ENCODE data around the gene MAPK10.

DNA sequence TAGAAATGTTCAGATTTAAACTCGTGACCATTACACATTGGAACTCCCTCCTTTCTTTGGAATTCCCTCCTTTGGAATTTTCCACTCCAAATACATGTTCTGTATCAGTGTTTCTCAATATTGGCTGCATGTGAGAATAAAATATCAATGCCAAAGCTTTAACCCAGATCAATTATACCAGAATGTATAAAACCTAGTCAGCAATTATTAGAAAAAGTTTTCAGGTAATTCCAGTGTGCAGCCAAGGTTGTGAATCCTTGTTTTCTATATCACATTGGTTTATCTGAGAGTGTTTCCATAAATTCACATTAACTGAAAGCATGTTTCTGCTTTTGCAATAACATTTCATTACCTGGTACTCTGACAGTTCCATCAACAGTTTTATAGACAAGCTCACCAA is 394.3 kb downstream of the MAPK10 start:
- TF ChIP-seq MYC (IDR thresholded peaks at IDR 0.05; ENCODE audit: low read depth, low read length) (no peak), POLR2A (IDR thresholded peaks at IDR 0.05; ENCODE audit: extremely low read depth, insufficient read length) (no peak)
- TF ChIP-seq, protein P1, sequence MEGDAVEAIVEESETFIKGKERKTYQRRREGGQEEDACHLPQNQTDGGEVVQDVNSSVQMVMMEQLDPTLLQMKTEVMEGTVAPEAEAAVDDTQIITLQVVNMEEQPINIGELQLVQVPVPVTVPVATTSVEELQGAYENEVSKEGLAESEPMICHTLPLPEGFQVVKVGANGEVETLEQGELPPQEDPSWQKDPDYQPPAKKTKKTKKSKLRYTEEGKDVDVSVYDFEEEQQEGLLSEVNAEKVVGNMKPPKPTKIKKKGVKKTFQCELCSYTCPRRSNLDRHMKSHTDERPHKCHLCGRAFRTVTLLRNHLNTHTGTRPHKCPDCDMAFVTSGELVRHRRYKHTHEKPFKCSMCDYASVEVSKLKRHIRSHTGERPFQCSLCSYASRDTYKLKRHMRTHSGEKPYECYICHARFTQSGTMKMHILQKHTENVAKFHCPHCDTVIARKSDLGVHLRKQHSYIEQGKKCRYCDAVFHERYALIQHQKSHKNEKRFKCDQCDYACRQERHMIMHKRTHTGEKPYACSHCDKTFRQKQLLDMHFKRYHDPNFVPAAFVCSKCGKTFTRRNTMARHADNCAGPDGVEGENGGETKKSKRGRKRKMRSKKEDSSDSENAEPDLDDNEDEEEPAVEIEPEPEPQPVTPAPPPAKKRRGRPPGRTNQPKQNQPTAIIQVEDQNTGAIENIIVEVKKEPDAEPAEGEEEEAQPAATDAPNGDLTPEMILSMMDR (IDR thresholded peaks at IDR 0.05; ENCODE audit: low read depth, low read length): no peak
- TF ChIP-seq, protein P2, sequence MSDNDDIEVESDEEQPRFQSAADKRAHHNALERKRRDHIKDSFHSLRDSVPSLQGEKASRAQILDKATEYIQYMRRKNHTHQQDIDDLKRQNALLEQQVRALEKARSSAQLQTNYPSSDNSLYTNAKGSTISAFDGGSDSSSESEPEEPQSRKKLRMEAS (IDR thresholded peaks at IDR 0.05; ENCODE audit: low read depth, low read length): no peak

Data from NB4 (cell line).